H1 (cell line): ENCODE results near the gene RASL10A.
A peak's percentile ranks its signal among the peaks of the same experiment; 100 is the strongest.

Source experiments
- BRCA1 ChIP-seq: IDR thresholded peaks from 2 replicates; pipeline ENCODE4 v1.6.1; 2012; ENCODE audit warnings: low read depth, low read length, improper control_type of control experiment
- CEBPB ChIP-seq: IDR thresholded peaks from 2 replicates; pipeline ENCODE4 v1.6.1; 2012; ENCODE audit warnings: low read depth, low read length
- CREB1 ChIP-seq: IDR thresholded peaks from 2 replicates; pipeline ENCODE4 v1.6.1; 2012; ENCODE audit warnings: inconsistent platforms
- CTCF ChIP-seq, 3 experiments: IDR thresholded peaks; 1 replicate in 2 of 3; 2 replicates in 1 of 3; pipeline versions ENCODE4 v1.5.1 to v1.6.1; 2011; ENCODE audit warnings: low read length in 3 of 3, mild to moderate bottlenecking in 3 of 3, inconsistent platforms in 2 of 3, low read depth in 1 of 3, moderate library complexity in 1 of 3; ENCODE audit not compliant: insufficient read depth in 1 of 3; ENCODE audit errors: control extremely low read depth in 1 of 3
- E2F6 ChIP-seq: IDR thresholded peaks from 2 replicates; pipeline ENCODE4 v1.6.1; 2012; ENCODE audit warnings: inconsistent platforms
- EZH2 ChIP-seq: fragments of 200-600 bp; sonication (generic); IDR thresholded peaks from 2 replicates; pipeline ENCODE4 v1.7.1; 2012; ENCODE audit warnings: low read depth, mild to moderate bottlenecking, moderate library complexity, low read length, inconsistent platforms; ENCODE audit not compliant: severe bottlenecking
- MAX ChIP-seq: IDR thresholded peaks from 2 replicates; pipeline ENCODE4 v1.6.1; 2012; ENCODE audit warnings: inconsistent platforms
- PHF8 ChIP-seq: fragments of 200-600 bp; sonication (generic); conservative IDR thresholded peaks from 2 replicates; pipeline ENCODE4 v1.7.1; 2012; ENCODE audit warnings: low read depth, mild to moderate bottlenecking, inconsistent platforms, low read length, moderate library complexity
- POLR2A ChIP-seq, 2 experiments: IDR thresholded peaks; 1 replicate in 1 of 2; 2 replicates in 1 of 2; pipeline ENCODE4 v1.6.1; 2011; ENCODE audit warnings: low read depth in 2 of 2, low read length in 2 of 2, mild to moderate bottlenecking in 2 of 2; ENCODE audit errors: control extremely low read depth in 1 of 2
- POLR2AphosphoS5 ChIP-seq: IDR thresholded peaks from 2 replicates; pipeline ENCODE4 v1.6.1; 2011; ENCODE audit warnings: low read depth, low read length
- RXRA ChIP-seq: IDR thresholded peaks from 2 replicates; pipeline ENCODE4 v1.6.1; 2011; ENCODE audit warnings: low read depth, mild to moderate bottlenecking, low read length, moderate library complexity; ENCODE audit not compliant: insufficient read depth
- SIN3A ChIP-seq, 2 experiments: IDR thresholded peaks in 1 of 2; conservative IDR thresholded peaks in 1 of 2; 2 replicates each; pipeline ENCODE4 v1.6.1; 2011 to 2012; ENCODE audit warnings: low read length in 2 of 2, improper control_type of control experiment in 1 of 2, low read depth in 1 of 2, mild to moderate bottlenecking in 1 of 2
- YY1 ChIP-seq: IDR thresholded peaks from 2 replicates; pipeline ENCODE4 v1.6.1; 2011; ENCODE audit warnings: low read depth, mild to moderate bottlenecking, low read length

DNA sequence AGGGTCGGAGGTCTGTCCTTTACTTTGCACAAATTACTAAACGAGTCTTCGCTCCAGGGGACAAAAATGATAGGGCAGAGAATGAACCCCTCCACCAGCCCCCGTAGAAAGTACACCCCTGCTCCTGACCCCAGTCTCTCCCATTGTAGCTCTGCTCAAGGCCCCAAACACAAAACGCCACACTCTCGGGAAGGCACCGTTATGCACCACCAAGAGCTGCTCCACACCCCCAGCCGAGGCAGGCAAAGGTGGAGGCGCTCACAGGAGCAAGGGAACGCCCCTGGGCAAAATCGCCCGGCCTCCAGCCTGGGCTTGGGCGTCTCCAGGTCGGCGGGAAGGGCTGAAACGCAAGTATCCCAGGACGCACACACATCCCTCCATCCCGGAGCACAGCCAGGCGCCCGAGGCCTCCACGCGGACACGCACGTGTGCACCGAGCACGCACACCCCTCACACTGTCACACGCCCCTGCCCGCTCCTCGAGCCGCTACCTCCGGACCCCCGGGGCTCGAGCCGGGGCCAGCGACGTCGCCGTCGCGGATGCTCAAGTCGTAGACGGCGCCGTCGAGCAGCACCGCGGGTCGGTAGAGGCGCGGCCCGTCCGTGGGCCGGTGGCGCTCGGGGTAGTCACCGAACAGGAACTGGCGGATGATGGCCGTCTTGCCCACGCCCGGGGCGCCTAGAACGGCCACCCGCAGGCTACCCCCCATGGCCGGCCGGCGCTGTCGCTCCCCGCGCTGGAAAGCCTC, 786 bp downstream of the RASL10A start:
- TF ChIP-seq POLR2AphosphoS5 (no peak), YY1 (no peak), POLR2A (IDR thresholded peaks at IDR 0.05; ENCODE audit: control extremely low read depth in 1 of 2, low read depth in 2 of 2, low read length in 2 of 2) (no peak), SIN3A (conservative IDR thresholded peaks at IDR 0.05 in 1 of 2, IDR thresholded peaks at IDR 0.05 in 1 of 2; ENCODE audit: low read depth in 1 of 2, low read length in 2 of 2) (no peak), CREB1 (0 out of 2 replicates have a peak, but pooled peaks have one; percentile 5), CTCF (IDR thresholded peaks at IDR 0.05; ENCODE audit: control extremely low read depth in 1 of 3, insufficient read depth in 1 of 3, low read depth in 1 of 3, low read length in 3 of 3) (no peak), EZH2 (peak; percentile 87), RXRA (no peak), MAX (peak; percentile 39), BRCA1 (no peak), E2F6 (peak; percentile 47), CEBPB (no peak), PHF8 (no peak)
